GM10266 (cell line): ENCODE measurements around the gene THAP7.
"Not testable (repeated sequence)": the region's sequence is repeated elsewhere in the genome, so short reads cannot be mapped to it uniquely, and the experiment has no call there.

Experiments used
- DNase-seq: peaks from one replicate; pipeline ENCODE4 v3.0.0; 2012; ENCODE audit errors: extremely low spot score
- CTCF ChIP-seq: IDR thresholded peaks from 2 replicates; pipeline ENCODE4 v1.5.1; 2012; ENCODE audit warnings: mild to moderate bottlenecking, low read depth; ENCODE audit not compliant: control insufficient read depth, insufficient read depth; ENCODE audit errors: missing control alignments

THAP7 gene

GRCh38 chr22:21013657-21014201 is 11.8 kb upstream of the THAP7 start:
- DNase-seq: no peak
- no peak for TF ChIP-seq CTCF

- TF ChIP-seq CTCF: no peak
- no peak for DNase-seq
Observed at GRCh38 chr22:21012446-21013407, 10.8 kb upstream of the THAP7 start.

- TF ChIP-seq CTCF: no peak
- DNase-seq: no peak
Observed at GRCh38 chr22:21010426-21011113, 8.7 kb upstream of the THAP7 start.

GRCh38 chr22:21009638-21010425 is 7.9 kb upstream of the THAP7 start:
- no peak for DNase-seq
- TF ChIP-seq CTCF: no peak

GRCh38 chr22:21009208-21009607 is 7.3 kb upstream of the THAP7 start:
- DNase-seq: not testable (repeated sequence)

- no peak for TF ChIP-seq CTCF
Observed at GRCh38 chr22:21003782-21004181, 1.9 kb upstream of the THAP7 start.

GRCh38 chr22:21000987-21001600 is 824 bp downstream of the THAP7 start:
- DNase-seq: no peak
- no peak for TF ChIP-seq CTCF

More at GRCh38 chr22:21003782-21004181, 1.9 kb upstream of the THAP7 start:
- no peak for DNase-seq
